ENCODE measurements around the gene EPB41L3. TPM values are rescaled to one million over a fixed set of nuclear protein-coding genes. Genes with fewer than 3 reads are reported as not detected.
A peak's percentile ranks its signal among the peaks of the same experiment; 100 is the strongest.

EPB41L3 gene
- polyA plus RNA-seq, 3 donors = 25.2 to 56.6 (median 51.3) TPM

DNA sequence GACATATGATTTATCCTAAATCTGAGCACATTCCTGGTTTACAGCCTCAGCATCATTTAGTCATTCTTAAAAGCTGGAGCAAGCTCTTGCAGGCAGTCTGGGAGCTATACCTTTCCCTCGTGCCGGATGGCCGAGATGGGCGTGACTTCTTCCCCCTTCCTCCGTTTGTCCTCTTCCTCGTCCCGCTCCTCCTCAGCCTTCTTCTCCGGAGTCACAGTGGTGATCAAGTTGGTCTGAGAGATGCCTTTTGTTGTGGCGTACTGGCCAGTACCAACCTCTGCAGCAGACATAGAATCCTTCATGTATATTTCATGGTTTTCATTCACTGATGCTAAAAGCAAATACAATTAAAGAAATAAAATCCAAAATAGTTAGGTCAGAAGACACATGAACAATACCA lies 124.2 kb downstream of the EPB41L3 start:
- Histone ChIP-seq H3K4me3 (replicated peaks in 1 of 3; ENCODE audit: low read depth in 2 of 3, low read length in 3 of 3) (no peak overlapping the region), H3K4me2 (replicated peaks; ENCODE audit: extremely low read depth, low read length, poor library complexity, severe bottlenecking) (no peak overlapping the region), H3K4me1 (ENCODE audit: control insufficient read depth in 1 of 2, insufficient read depth in 2 of 2, low read length in 2 of 2) (peaks cover 24 to 28% of the 10 kb centered on the region in 2 donors), H3K79me2 (ENCODE audit: insufficient read depth, low read length) (no peaks in the 10 kb centered on the region), H3K27ac (ENCODE audit: low read depth in 1 of 2, low read length in 2 of 2) (peak overlapping the region in 1 of 2 donors; percentile 71), H4K20me1 (ENCODE audit: insufficient read depth, low read length) (no peaks in the 10 kb centered on the region), H3K9me3 (replicated peaks in 1 of 2; ENCODE audit: control insufficient read depth in 1 of 2, insufficient read depth in 1 of 2, low read length in 2 of 2) (no peaks in the 10 kb centered on the region), H3K36me3 (replicated peaks in 1 of 2; ENCODE audit: control insufficient read depth in 1 of 2, insufficient read depth in 2 of 2, low read length in 2 of 2) (peaks cover 18 to 57% of the 10 kb centered on the region in 2 donors), H3K9ac (ENCODE audit: insufficient read depth, low read length, poor library complexity, severe bottlenecking) (no peak overlapping the region), H3K27me3 (ENCODE audit: control insufficient read depth in 2 of 2, insufficient read depth in 2 of 2, low read length in 2 of 2) (no peaks in the 10 kb centered on the region), H2AFZ (ENCODE audit: insufficient read depth, low read depth, low read length, poor library complexity, severe bottlenecking) (no peak overlapping the region)
- intact Hi-C loops (cut with micrococcal nuclease) = no loop called here
- DNase-seq = no peak
- WGBS (ENCODE audit: insufficient coverage) = no CpG with 5 or more reads among the region's 9 CpGs
- H3K4me1 Mint-ChIP-seq = peaks cover 31% of the 10 kb centered on the region
- H3K27me3 Mint-ChIP-seq (ENCODE audit: low read depth in 3 of 3) = peaks cover 0 to 1% (median 0%) of the 10 kb centered on the region in 3 donors
- H3K9me3 Mint-ChIP-seq = peaks cover 0 to 2% (median 0%) of the 10 kb centered on the region in 7 donors
- no peak overlapping the region for H3K4me3 Mint-ChIP-seq
- H3K27ac Mint-ChIP-seq = peak overlapping the region in 5 of 7 donors; percentile 11 to 86 (median 76)
- TF ChIP-seq, protein P1, sequence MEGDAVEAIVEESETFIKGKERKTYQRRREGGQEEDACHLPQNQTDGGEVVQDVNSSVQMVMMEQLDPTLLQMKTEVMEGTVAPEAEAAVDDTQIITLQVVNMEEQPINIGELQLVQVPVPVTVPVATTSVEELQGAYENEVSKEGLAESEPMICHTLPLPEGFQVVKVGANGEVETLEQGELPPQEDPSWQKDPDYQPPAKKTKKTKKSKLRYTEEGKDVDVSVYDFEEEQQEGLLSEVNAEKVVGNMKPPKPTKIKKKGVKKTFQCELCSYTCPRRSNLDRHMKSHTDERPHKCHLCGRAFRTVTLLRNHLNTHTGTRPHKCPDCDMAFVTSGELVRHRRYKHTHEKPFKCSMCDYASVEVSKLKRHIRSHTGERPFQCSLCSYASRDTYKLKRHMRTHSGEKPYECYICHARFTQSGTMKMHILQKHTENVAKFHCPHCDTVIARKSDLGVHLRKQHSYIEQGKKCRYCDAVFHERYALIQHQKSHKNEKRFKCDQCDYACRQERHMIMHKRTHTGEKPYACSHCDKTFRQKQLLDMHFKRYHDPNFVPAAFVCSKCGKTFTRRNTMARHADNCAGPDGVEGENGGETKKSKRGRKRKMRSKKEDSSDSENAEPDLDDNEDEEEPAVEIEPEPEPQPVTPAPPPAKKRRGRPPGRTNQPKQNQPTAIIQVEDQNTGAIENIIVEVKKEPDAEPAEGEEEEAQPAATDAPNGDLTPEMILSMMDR (IDR thresholded peaks at IDR 0.05) = no peak
- H3K36me3 Mint-ChIP-seq = peaks cover 40 to 50% of the 10 kb centered on the region in 2 donors

DNA sequence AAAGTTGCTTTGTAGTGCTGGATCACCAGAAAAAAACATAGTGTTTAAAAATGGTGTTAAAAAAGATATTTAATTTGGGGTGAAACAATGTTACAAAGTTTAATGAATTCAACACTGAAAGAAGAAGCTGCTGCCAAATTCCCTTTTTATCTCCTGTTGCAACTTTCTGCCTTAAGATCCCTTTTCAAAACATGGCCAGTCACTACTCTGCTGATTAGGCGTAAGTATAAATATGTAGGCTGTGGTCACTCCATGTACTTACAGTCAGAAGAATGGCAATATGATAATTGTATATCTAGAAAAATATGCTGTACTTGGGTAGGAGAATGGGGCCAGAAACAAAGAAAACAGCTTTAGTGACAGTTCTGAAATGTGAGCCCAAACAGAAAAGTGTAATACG lies 124.8 kb downstream of the EPB41L3 start:
- DNase-seq = peak; percentile 21 to 42 (median 36)
- intact Hi-C loops (cut with micrococcal nuclease) = no loop called here
- no peak overlapping the region for H3K4me3 Mint-ChIP-seq
- H3K4me1 Mint-ChIP-seq = peaks cover 31% of the 10 kb centered on the region
- H3K36me3 Mint-ChIP-seq = peaks cover 40 to 54% of the 10 kb centered on the region in 2 donors
- Histone ChIP-seq H3K27ac (ENCODE audit: low read depth in 1 of 2, low read length in 2 of 2) (peak overlapping the region in 1 of 2 donors; percentile 71), H3K4me3 (replicated peaks in 1 of 3; ENCODE audit: low read depth in 2 of 3, low read length in 3 of 3) (no peak overlapping the region), H2AFZ (ENCODE audit: insufficient read depth, low read depth, low read length, poor library complexity, severe bottlenecking) (no peak overlapping the region), H3K4me1 (ENCODE audit: control insufficient read depth in 1 of 2, insufficient read depth in 2 of 2, low read length in 2 of 2) (peaks cover 24 to 28% of the 10 kb centered on the region in 2 donors), H3K9me3 (replicated peaks in 1 of 2; ENCODE audit: control insufficient read depth in 1 of 2, insufficient read depth in 1 of 2, low read length in 2 of 2) (no peaks in the 10 kb centered on the region), H3K27me3 (ENCODE audit: control insufficient read depth in 2 of 2, insufficient read depth in 2 of 2, low read length in 2 of 2) (no peaks in the 10 kb centered on the region), H4K20me1 (ENCODE audit: insufficient read depth, low read length) (no peaks in the 10 kb centered on the region), H3K36me3 (replicated peaks in 1 of 2; ENCODE audit: control insufficient read depth in 1 of 2, insufficient read depth in 2 of 2, low read length in 2 of 2) (peaks cover 18 to 60% of the 10 kb centered on the region in 2 donors), H3K9ac (ENCODE audit: insufficient read depth, low read length, poor library complexity, severe bottlenecking) (no peak overlapping the region), H3K4me2 (replicated peaks; ENCODE audit: extremely low read depth, low read length, poor library complexity, severe bottlenecking) (no peak overlapping the region), H3K79me2 (ENCODE audit: insufficient read depth, low read length) (no peaks in the 10 kb centered on the region)
- peak overlapping the region; percentile 6 to 95 (median 66) for H3K27ac Mint-ChIP-seq
- H3K27me3 Mint-ChIP-seq (ENCODE audit: low read depth in 3 of 3) = peaks cover 0 to 1% (median 0%) of the 10 kb centered on the region in 3 donors
- H3K9me3 Mint-ChIP-seq = peaks cover 0 to 2% (median 0%) of the 10 kb centered on the region in 7 donors
- TF ChIP-seq, protein P1 (IDR thresholded peaks at IDR 0.05) = no peak
- WGBS (ENCODE audit: insufficient coverage) = no CpG with 5 or more reads among the region's 2 CpGs
